ENCODE data around the gene UVRAG.

DNA sequence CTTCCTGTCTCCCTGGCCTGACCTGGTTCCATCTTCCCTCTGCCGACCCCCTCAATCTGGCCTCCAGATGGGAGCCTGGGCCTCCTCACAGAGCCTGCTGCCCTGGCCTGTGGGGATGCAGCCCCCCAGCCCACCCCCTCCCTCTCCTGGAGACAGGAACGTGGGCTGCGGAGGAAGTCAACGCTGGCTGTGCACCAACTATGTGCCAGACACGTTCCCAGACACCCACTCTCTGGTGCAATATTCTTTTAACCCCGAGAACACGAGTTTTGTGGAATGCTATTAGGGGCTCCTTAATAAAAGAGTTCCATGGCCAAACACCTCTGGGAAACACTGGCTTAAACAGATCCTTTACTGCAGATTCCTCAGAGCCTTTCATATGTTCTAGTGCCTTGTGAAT, 375.4 kb downstream of the UVRAG start:
- TF ChIP-seq, protein P1, sequence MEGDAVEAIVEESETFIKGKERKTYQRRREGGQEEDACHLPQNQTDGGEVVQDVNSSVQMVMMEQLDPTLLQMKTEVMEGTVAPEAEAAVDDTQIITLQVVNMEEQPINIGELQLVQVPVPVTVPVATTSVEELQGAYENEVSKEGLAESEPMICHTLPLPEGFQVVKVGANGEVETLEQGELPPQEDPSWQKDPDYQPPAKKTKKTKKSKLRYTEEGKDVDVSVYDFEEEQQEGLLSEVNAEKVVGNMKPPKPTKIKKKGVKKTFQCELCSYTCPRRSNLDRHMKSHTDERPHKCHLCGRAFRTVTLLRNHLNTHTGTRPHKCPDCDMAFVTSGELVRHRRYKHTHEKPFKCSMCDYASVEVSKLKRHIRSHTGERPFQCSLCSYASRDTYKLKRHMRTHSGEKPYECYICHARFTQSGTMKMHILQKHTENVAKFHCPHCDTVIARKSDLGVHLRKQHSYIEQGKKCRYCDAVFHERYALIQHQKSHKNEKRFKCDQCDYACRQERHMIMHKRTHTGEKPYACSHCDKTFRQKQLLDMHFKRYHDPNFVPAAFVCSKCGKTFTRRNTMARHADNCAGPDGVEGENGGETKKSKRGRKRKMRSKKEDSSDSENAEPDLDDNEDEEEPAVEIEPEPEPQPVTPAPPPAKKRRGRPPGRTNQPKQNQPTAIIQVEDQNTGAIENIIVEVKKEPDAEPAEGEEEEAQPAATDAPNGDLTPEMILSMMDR (IDR thresholded peaks at IDR 0.05) = no peak
- TF ChIP-seq EZH2 (IDR thresholded peaks at IDR 0.05; ENCODE audit: borderline replicate concordance, insufficient read depth, low read depth, low read length, poor library complexity, severe bottlenecking) = no peak
